ENCODE results near the gene ZNF212.
A peak's percentile ranks its signal among the peaks of the same experiment; 100 is the strongest.

ZNF212 gene

GRCh38 chr7:149284850-149285585 is 45.6 kb downstream of the ZNF212 start:
- in situ Hi-C loops (cut with MboI; ENCODE audit: low sequenced_read_pairs, unreplicated experiment) = no loop called here
- TF ChIP-seq CTCF (IDR thresholded peaks at IDR 0.05; ENCODE audit: borderline replicate concordance, control extremely low read depth, extremely low read depth, insufficient read depth, missing control alignments) = peak; percentile 22
- peak; percentile 99 for DNase-seq (ENCODE audit: low spot score)

GRCh38 chr7:149285603-149286002 is 46.2 kb downstream of the ZNF212 start:
- no peak for DNase-seq (ENCODE audit: low spot score)
- TF ChIP-seq CTCF (IDR thresholded peaks at IDR 0.05; ENCODE audit: borderline replicate concordance, control extremely low read depth, extremely low read depth, insufficient read depth, missing control alignments) = no peak
- in situ Hi-C loops (cut with MboI; ENCODE audit: low sequenced_read_pairs, unreplicated experiment) = no loop called here

- TF ChIP-seq CTCF (IDR thresholded peaks at IDR 0.05; ENCODE audit: borderline replicate concordance, control extremely low read depth, extremely low read depth, insufficient read depth, missing control alignments) = no peak
- in situ Hi-C loops (cut with MboI; ENCODE audit: low sequenced_read_pairs, unreplicated experiment) = no loop called here
- DNase-seq (ENCODE audit: low spot score) = no peak
These were observed 47.5 kb downstream of the ZNF212 start for GRCh38 chr7:149286811-149287400.

- in situ Hi-C loops (cut with MboI; ENCODE audit: low sequenced_read_pairs, unreplicated experiment) = no loop called here
- no peak for DNase-seq (ENCODE audit: low spot score)
- no peak for TF ChIP-seq CTCF (IDR thresholded peaks at IDR 0.05; ENCODE audit: borderline replicate concordance, control extremely low read depth, extremely low read depth, insufficient read depth, missing control alignments)
These were observed 48.2 kb downstream of the ZNF212 start for GRCh38 chr7:149287622-149288021.

GRCh38 chr7:149289262-149289661 is 49.8 kb downstream of the ZNF212 start:
- no peak for TF ChIP-seq CTCF (IDR thresholded peaks at IDR 0.05; ENCODE audit: borderline replicate concordance, control extremely low read depth, extremely low read depth, insufficient read depth, missing control alignments)
- no peak for DNase-seq (ENCODE audit: low spot score)

DNA sequence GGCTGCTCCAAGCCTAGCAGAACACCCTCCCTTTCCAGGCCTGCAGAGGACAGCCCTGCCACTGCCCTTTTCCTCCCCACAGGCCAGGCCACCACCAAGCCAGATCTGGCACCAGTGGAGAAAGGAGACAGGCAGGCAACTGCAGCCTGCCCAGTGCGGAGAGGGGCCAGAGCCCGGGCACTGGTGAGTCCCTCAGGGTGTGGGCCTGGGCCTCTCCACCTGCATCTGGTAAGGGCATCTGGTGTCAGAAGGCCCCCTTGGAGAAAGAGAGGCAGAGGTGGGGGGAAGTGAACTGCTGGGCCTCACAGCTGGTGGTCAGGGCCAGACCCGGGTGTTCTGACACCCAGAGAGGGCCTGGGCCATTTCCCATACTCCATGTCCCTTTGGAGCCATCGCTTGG is 50.4 kb downstream of the ZNF212 start:
- in situ Hi-C loops (cut with MboI; ENCODE audit: low sequenced_read_pairs, unreplicated experiment) = no loop called here
- no peak for DNase-seq (ENCODE audit: low spot score)

More at GRCh38 chr7:149289262-149289661, 49.8 kb downstream of the ZNF212 start:
- in situ Hi-C loops (cut with MboI; ENCODE audit: low sequenced_read_pairs, unreplicated experiment) = no loop called here

More for the DNA sequence above, 50.4 kb downstream of the ZNF212 start:
- TF ChIP-seq CTCF (IDR thresholded peaks at IDR 0.05; ENCODE audit: borderline replicate concordance, control extremely low read depth, extremely low read depth, insufficient read depth, missing control alignments) = no peak

Data from GM13976 (cell line).